Inferior parietal cortex (tissue), 1 donor: ENCODE data around the gene THAP4.

Experiments used
- DNase-seq: peaks from one replicate; pipeline ENCODE4 v3.0.0-alpha.2; 2016; ENCODE audit errors: extremely low spot score

The THAP4 gene

GRCh38 chr2:241640165-241640795 lies 3.3 kb upstream of the THAP4 start:
- DNase-seq = no peak

GRCh38 chr2:241639385-241639784 lies 2.4 kb upstream of the THAP4 start:
- no peak for DNase-seq

GRCh38 chr2:241638940-241639339 lies 2.0 kb upstream of the THAP4 start:
- no peak for DNase-seq

GRCh38 chr2:241637795-241638660 lies 1.1 kb upstream of the THAP4 start:
- no peak for DNase-seq

- DNase-seq = no peak
Observed at GRCh38 chr2:241636182-241637017, 558 bp downstream of the THAP4 start.

GRCh38 chr2:241635756-241636155 lies 1.2 kb downstream of the THAP4 start:
- DNase-seq = no peak

GRCh38 chr2:241633561-241633960 lies 3.4 kb downstream of the THAP4 start:
- DNase-seq = no peak

- no peak for DNase-seq
Observed at GRCh38 chr2:241632478-241633325, 4.3 kb downstream of the THAP4 start.

- no peak for DNase-seq
Observed at GRCh38 chr2:241629762-241630435, 7.1 kb downstream of the THAP4 start.

GRCh38 chr2:241627675-241628074 lies 9.3 kb downstream of the THAP4 start:
- DNase-seq = no peak

GRCh38 chr2:241620419-241620769 lies 16.6 kb downstream of the THAP4 start:
- DNase-seq = no peak

GRCh38 chr2:241619597-241620418 lies 17.1 kb downstream of the THAP4 start:
- no peak for DNase-seq

- no peak for DNase-seq
Observed at GRCh38 chr2:241618829-241619228, 18.1 kb downstream of the THAP4 start.

GRCh38 chr2:241618296-241618805 lies 18.6 kb downstream of the THAP4 start:
- no peak for DNase-seq

- DNase-seq = peak; percentile 45
Observed at GRCh38 chr2:241617431-241618154, 19.4 kb downstream of the THAP4 start.

- DNase-seq = no peak
Observed at GRCh38 chr2:241616168-241617125, 20.5 kb downstream of the THAP4 start.

GRCh38 chr2:241615522-241616052 lies 21.4 kb downstream of the THAP4 start:
- no peak for DNase-seq

GRCh38 chr2:241615041-241615440 lies 21.9 kb downstream of the THAP4 start:
- DNase-seq = no peak
